Type B pancreatic cell (in vitro differentiated cells): Measurements from ENCODE around the gene NISCH. TPM values are rescaled to one million over a fixed set of nuclear protein-coding genes. Genes with fewer than 3 reads are reported as not detected.

Experiments
- DNase-seq: peaks from one replicate; pipeline ENCODE4 v3.0.0; 2021; ENCODE audit warnings: mixed read lengths; ENCODE audit not compliant: unreplicated experiment; ENCODE audit errors: extremely low spot score
- H3K27ac Mint-ChIP-seq: 2 replicates; pipeline ENCODE4 v1.8.0; 2021; ENCODE audit warnings: mild to moderate bottlenecking, mixed read lengths
- H3K27me3 Mint-ChIP-seq: 2 replicates; pipeline ENCODE4 v1.8.0; 2021; ENCODE audit warnings: mixed read lengths
- H3K36me3 Mint-ChIP-seq: 2 replicates; pipeline ENCODE4 v1.8.0; 2021; ENCODE audit warnings: mixed read lengths
- H3K4me1 Mint-ChIP-seq: one replicate; pipeline ENCODE4 v1.8.0; 2021; ENCODE audit warnings: mixed read lengths; ENCODE audit not compliant: unreplicated experiment
- H3K4me3 Mint-ChIP-seq: 2 replicates; pipeline ENCODE4 v1.8.0; 2021; ENCODE audit warnings: mild to moderate bottlenecking, mixed read lengths
- H3K9me3 Mint-ChIP-seq: 2 replicates; pipeline ENCODE4 v1.8.0; 2021; ENCODE audit warnings: mixed read lengths
- CTCF ChIP-seq: fragments of 200-600 bp; sonication (generic); conservative IDR thresholded peaks from 2 replicates; pipeline ENCODE4 v1.5.0; 2021; ENCODE audit warnings: antibody characterized with exemption, mild to moderate bottlenecking
- total RNA-seq: library from RNA; stranded (reverse); gene quantifications from 2 replicates; pipeline ENCODE4 v1.2.1, GENCODE V29; 2021; ENCODE audit warnings: low replicate concordance

NISCH gene
- total RNA-seq, 1 donor from 2014 or later: 149 TPM

GRCh38 chr3:52492059-52492458 lies 36.7 kb downstream of the NISCH start:
- no peak for DNase-seq
- Mint-ChIP-seq H3K27me3 (no peaks in the 10 kb centered on the region), H3K36me3 (peaks cover 6% of the 10 kb centered on the region), H3K27ac (no peak overlapping the region), H3K4me1 (peaks cover 4% of the 10 kb centered on the region), H3K9me3 (no peaks in the 10 kb centered on the region), H3K4me3 (no peak overlapping the region)
- no peak for TF ChIP-seq CTCF

GRCh38 chr3:52493232-52494017 lies 38.0 kb downstream of the NISCH start:
- DNase-seq: no peak
- Mint-ChIP-seq H3K36me3 (peaks cover 6% of the 10 kb centered on the region), H3K27ac (no peak overlapping the region), H3K9me3 (no peaks in the 10 kb centered on the region), H3K27me3 (no peaks in the 10 kb centered on the region), H3K4me3 (no peak overlapping the region), H3K4me1 (peaks cover 4% of the 10 kb centered on the region)
- TF ChIP-seq CTCF: no peak

GRCh38 chr3:52494445-52494844 lies 39.0 kb downstream of the NISCH start:
- H3K36me3 Mint-ChIP-seq: peaks cover 6% of the 10 kb centered on the region
- DNase-seq: no peak
- peaks cover 4% of the 10 kb centered on the region for H3K4me1 Mint-ChIP-seq
- H3K27ac Mint-ChIP-seq: no peak overlapping the region
- no peaks in the 10 kb centered on the region for H3K9me3 Mint-ChIP-seq
- no peak overlapping the region for H3K4me3 Mint-ChIP-seq
- H3K27me3 Mint-ChIP-seq: no peaks in the 10 kb centered on the region
- TF ChIP-seq CTCF: no peak

GRCh38 chr3:52494886-52495495 lies 39.6 kb downstream of the NISCH start, which contains the start of gene STAB1:
Gene STAB1, plus strand, starts transcription at chr3:52495338. Its CDS starts 76 bp downstream, at chr3:52495414.
- Mint-ChIP-seq H3K4me3 (no peak within 1 kb of the TSS), H3K27me3 (no peaks in the 10 kb centered on the region), H3K27ac (no peak within 1 kb of the TSS), H3K9me3 (no peaks in the 10 kb centered on the region), H3K4me1 (peaks cover 4% of the 10 kb centered on the region), H3K36me3 (peaks cover 6% of the 10 kb centered on the region)
- TF ChIP-seq CTCF: no peak
- DNase-seq: no peak

- Mint-ChIP-seq H3K36me3 (peaks cover 6% of the 10 kb centered on the region), H3K27me3 (no peaks in the 10 kb centered on the region), H3K27ac (no peak overlapping the region), H3K4me1 (peaks cover 4% of the 10 kb centered on the region), H3K4me3 (no peak overlapping the region), H3K9me3 (no peaks in the 10 kb centered on the region)
- TF ChIP-seq CTCF: no peak
- DNase-seq: no peak
These were observed 40.6 kb downstream of the NISCH start for GRCh38 chr3:52495777-52496602.
